ENCODE measurements around the gene FLRT3.

The FLRT3 gene

DNA sequence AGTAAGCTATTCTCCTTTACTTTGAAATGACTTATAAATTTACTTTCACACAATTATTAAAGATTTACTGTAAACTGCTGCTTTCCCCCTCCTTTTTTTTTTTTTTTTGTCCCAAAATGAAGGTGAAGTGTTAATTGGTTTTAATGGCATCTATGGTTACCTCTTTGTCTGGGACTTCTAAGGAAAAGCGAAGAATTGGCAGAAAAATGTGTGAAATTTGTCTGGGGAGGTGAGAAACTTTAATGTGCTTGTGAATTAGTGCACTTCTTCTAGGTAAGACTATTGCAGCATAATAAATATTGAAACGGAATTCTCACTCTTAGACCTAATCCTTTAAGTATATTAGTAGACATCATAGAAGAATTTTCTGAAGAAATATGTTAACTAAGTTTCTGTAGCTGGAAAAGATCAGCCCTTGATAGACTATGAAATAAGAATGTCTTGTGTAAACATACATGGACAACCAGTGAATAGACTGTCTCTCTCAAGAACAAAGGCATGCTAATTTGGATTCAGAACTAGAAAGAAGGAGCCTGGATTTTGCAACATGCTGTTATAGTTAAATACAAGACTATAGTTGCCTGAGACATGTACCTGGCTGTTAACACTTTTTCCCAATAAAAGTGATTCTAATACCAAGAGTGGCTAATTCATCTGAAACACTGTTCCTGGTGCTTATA, 23.9 kb downstream of the FLRT3 start:
- DNase-seq = no peak

GRCh38 chr20:14312001-14312400, 25.4 kb downstream of the FLRT3 start:
- DNase-seq = no peak

DNA sequence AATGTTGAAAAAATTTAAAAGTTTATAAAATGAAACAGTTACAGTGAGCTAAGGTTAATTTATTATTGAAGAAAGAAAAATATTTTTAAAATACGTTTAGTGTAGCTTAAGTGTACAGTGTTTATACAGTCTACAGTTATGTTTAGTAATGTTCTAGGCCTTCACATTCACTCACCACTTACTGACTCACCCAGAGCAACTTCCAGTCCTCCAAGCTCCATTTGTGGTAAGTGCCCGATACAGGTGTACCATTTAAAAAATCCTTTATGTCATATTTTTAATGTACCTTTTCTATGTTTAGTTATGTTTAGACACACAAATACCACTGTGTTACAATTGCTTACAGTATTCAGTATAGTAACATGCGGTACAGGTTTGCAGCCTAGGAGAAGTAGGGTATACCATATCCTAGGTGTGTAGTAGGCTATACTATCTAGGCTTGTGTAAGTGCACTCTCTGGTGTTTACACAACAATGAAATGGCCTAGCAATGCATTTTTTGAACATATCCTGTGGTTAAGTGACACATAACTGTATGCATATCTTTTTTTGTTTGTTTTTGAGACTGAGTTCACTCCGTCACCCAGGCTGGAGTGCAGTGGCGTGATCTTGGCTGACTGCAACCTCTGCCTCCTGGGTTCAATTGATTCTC, 26.3 kb downstream of the FLRT3 start:
- no peak for DNase-seq

DNA sequence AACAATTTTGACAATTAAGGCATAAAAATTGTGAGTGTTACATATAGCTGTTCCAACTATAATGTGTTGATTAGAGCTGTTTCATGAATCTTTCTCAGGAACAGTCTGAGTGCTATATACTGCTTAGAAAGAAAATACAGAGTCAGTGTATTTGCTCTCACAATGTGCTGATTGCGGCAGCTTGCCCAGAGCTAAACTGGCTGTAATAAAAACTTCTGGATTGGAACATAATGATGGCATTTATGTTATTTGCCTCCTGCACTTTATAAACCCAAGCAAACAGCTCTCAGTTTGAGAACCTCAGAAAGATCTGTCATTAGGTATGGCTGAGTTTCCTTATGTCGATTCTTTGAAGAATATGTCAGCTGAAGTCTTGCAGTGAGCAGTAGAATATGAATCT, 29.5 kb downstream of the FLRT3 start:
- DNase-seq = no peak

GRCh38 chr20:14304472-14304871, 32.9 kb downstream of the FLRT3 start:
- no peak for DNase-seq

GRCh38 chr20:14303651-14304050, 33.8 kb downstream of the FLRT3 start:
- DNase-seq = no peak

DNA sequence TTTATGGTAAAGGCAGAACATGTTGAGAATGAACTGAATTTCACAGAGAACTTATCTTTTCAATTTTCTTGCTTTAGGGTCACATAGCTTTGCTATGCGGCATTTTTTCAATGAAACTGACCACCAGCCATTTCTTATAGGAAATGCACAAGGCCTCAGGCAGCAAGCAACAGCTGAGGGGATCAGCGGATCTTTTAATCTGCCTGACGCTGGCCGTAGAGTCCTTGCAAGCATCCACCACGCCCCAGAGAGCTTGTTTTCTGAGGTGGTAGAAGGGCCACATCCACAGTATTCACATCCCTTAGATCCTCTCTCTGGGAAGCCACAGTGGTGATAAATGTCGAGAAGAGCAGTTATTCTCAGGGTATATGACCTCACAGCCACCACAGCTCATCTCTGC, 34.3 kb downstream of the FLRT3 start:
- no peak for DNase-seq

- DNase-seq = no peak
These were observed 37.6 kb downstream of the FLRT3 start for GRCh38 chr20:14299831-14300230.

- DNase-seq = no peak
These were observed 41.6 kb downstream of the FLRT3 start for GRCh38 chr20:14295770-14296309.

GRCh38 chr20:14295238-14295637, 42.2 kb downstream of the FLRT3 start:
- DNase-seq = no peak

GRCh38 chr20:14291502-14291901, 45.9 kb downstream of the FLRT3 start:
- no peak for DNase-seq

GRCh38 chr20:14288341-14289330, 48.8 kb downstream of the FLRT3 start:
- DNase-seq = no peak

GRCh38 chr20:14284443-14284842, 53.0 kb downstream of the FLRT3 start:
- no peak for DNase-seq

DNA sequence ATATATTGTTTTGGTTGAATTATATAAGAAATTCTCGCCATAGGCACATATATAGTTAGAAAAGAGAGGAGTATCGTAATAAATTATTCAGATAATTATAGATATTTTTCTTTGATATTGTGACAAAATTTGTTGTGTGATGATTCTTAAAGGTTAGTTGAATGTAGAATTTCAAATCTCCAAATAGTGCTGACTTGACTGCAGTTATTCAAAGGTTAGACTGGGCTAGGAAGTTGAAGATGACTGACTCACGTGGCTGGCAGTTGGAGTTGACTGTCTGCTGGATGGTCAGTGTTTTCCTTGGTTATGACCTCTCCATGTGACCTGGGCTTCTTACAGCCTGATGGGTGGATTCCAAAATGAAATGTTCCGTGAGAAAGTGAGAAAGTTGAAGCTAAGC, 55.3 kb downstream of the FLRT3 start:
- DNase-seq = no peak

All from stimulated activated CD8-positive, alpha-beta memory T cell treated with anti-CD3 and anti-CD28 coated beads, Interleukin-4, amount 100 ng/mL, for 48 hours (primary cell).